Central memory CD8-positive, alpha-beta T cell (primary cell): Measurements from ENCODE around the gene CLEC4C.

Source experiments
- ATAC-seq: fragments of 150-1000 bp; cut with Tn5 transposase; replicated peaks from 2 replicates; pipeline ENCODE4 v1.10.0; 2022; ENCODE audit warnings: mild to moderate bottlenecking, moderate FRiP score, moderate number of reproducible peaks; ENCODE audit not compliant: poor library complexity, severe bottlenecking; ENCODE audit errors: extremely low read depth
- DNase-seq, 2 donors: peaks; one replicate each; pipeline ENCODE4 v3.0.0; 2021; ENCODE audit warnings: low spot score in 2 of 2
- H3K27ac Mint-ChIP-seq: one replicate; pipeline ENCODE4 v1.8.0; 2022; ENCODE audit warnings: low read depth, mild to moderate bottlenecking, moderate library complexity, mixed read lengths
- H3K27me3 Mint-ChIP-seq: one replicate; pipeline ENCODE4 v1.8.0; 2022; ENCODE audit warnings: mixed read lengths
- H3K36me3 Mint-ChIP-seq: one replicate; pipeline ENCODE4 v1.8.0; 2022; ENCODE audit warnings: mild to moderate bottlenecking, moderate library complexity, mixed read lengths; ENCODE audit not compliant: insufficient read depth
- H3K4me1 Mint-ChIP-seq: one replicate; pipeline ENCODE4 v1.8.0; 2022; ENCODE audit warnings: mixed read lengths
- H3K4me3 Mint-ChIP-seq: one replicate; pipeline ENCODE4 v1.8.0; 2022; ENCODE audit warnings: mild to moderate bottlenecking, moderate library complexity, mixed read lengths
- H3K9me3 Mint-ChIP-seq: one replicate; pipeline ENCODE4 v1.8.0; 2022; ENCODE audit warnings: mixed read lengths

The CLEC4C gene

DNA sequence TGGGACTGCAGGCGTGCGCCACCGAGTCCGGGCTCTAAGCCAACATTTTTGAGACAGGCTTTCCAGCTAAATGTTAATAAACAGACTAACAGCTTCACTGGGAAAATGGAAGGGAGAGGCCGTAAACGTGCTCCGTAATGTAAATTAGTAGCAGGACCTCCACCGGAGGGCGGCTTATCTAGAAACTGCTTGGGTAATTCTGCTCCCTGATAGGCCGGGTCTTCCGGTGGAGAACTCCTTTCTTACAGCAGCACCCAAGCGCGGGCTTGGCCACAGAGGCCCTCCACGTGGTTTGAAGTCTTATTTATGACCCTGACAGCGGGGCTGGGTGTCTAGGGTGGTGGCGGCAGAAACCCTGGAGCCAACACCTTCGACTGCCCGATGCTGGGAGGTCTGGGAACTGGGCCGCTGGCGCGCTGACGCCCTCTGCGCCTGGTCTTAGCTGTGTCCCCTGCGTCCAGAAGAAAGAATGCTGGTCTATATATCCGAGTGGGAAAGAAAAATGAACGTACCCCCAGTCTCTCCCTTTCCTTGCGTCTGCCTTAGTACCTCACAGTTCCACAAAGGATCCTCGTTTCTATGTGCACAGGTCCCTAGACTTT is 34.2 kb downstream of the CLEC4C start:
- ATAC-seq, result no peak
- H3K4me1 Mint-ChIP-seq, result no peaks in the 10 kb centered on the region
- H3K27me3 Mint-ChIP-seq, result peaks cover 19% of the 10 kb centered on the region
- no peak overlapping the region for H3K27ac Mint-ChIP-seq
- no peak overlapping the region for H3K4me3 Mint-ChIP-seq
- no peaks in the 10 kb centered on the region for H3K36me3 Mint-ChIP-seq
- no peak for DNase-seq
- no peaks in the 10 kb centered on the region for H3K9me3 Mint-ChIP-seq

DNA sequence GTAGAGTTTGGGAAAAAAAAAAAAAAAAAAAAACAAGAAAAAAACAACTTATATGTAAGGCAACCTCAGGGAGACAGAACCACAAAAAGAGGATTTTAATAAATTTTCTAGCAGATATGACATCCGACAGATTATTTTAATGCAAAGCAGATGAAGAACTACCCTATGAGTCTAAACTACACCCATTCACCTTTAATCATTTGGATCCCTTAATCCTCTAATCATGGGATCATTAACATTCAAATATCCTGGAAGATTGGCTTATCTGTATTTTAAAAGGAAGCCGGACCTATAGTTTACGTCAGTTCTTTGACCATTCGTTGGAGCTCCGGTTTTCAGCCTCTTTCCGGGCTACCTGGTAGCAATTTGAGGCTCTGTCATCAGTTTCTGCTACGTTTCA is 36.0 kb downstream of the CLEC4C start, which contains the start of gene DPPA3:
Gene DPPA3, plus strand, starts transcription at position 301 of the 400 bp plus-strand sequence. CDS start 138 bp downstream, outside the sequence.
- DNase-seq (no peak), ATAC-seq (no peak)
- H3K4me3 Mint-ChIP-seq, result no peak within 1 kb of the TSS
- H3K27ac Mint-ChIP-seq, result no peak within 1 kb of the TSS
- H3K4me1 Mint-ChIP-seq, result no peaks in the 10 kb centered on the region
- no peaks in the 10 kb centered on the region for H3K9me3 Mint-ChIP-seq
- peaks cover 10% of the 10 kb centered on the region for H3K27me3 Mint-ChIP-seq
- no peaks in the 10 kb centered on the region for H3K36me3 Mint-ChIP-seq

DNA sequence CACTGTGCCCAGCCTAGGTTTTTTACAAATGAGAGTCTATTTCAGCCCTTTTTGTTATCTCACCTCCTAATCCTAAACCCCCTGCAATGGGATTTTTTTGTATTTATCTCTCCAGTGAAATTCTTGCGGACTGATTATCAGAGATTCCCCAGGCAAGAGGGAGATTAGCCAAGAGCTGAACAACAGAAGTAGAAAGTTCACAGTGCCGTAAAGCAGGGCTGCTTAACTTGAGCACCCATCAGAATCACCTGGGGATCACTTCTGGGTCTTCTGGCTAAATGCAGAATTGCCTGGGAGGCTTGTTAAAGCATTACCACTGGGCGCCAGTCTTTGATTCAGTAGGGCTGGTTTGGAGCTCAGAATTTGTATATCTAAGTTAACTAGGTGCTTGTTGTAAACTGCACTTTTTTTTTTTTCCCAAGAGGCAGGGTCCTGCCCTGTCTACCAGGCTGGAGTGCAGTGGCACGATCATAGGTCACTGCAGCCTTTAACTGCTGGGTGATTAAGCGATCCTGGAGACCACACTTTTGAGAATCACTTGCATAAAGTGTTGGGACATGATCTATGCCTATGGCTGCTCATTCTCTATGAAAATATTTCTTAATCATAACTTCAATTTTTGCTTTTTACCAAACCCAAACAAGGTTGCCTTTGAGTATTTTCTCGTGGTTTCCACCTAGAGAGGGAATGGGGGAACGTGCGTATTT is 37.1 kb downstream of the CLEC4C start:
- H3K4me1 Mint-ChIP-seq, result no peaks in the 10 kb centered on the region
- no peak for DNase-seq
- H3K27ac Mint-ChIP-seq, result no peak overlapping the region
- ATAC-seq, result no peak
- no peaks in the 10 kb centered on the region for H3K9me3 Mint-ChIP-seq
- no peak overlapping the region for H3K4me3 Mint-ChIP-seq
- H3K36me3 Mint-ChIP-seq, result no peaks in the 10 kb centered on the region
- peaks cover 10% of the 10 kb centered on the region for H3K27me3 Mint-ChIP-seq

DNA sequence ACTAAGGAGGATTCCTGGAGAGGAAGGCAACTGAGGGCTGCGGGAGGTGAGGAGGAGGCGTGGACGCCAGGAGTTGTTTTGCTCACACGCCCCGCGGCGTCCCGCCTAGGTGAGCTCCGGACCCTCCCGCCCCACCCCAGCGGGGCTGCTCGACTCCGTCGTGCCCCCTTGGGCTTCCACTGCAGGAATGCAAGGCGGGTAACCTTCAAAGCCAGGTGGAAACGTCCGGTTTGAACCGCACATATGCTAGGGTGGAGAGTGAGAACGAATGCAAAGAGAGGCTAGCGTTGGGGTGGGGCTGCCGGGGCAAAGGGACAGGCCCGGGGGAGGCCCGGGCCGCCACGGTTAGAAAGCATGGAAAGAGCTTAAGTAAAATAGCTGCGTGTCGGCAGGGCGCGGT is 41.3 kb downstream of the CLEC4C start:
- DNase-seq (no peak), ATAC-seq (no peak)
- H3K9me3 Mint-ChIP-seq, result no peaks in the 10 kb centered on the region
- no peak overlapping the region for H3K27ac Mint-ChIP-seq
- H3K4me3 Mint-ChIP-seq, result no peak overlapping the region
- H3K4me1 Mint-ChIP-seq, result no peaks in the 10 kb centered on the region
- H3K27me3 Mint-ChIP-seq, result no peaks in the 10 kb centered on the region
- H3K36me3 Mint-ChIP-seq, result no peaks in the 10 kb centered on the region

DNA sequence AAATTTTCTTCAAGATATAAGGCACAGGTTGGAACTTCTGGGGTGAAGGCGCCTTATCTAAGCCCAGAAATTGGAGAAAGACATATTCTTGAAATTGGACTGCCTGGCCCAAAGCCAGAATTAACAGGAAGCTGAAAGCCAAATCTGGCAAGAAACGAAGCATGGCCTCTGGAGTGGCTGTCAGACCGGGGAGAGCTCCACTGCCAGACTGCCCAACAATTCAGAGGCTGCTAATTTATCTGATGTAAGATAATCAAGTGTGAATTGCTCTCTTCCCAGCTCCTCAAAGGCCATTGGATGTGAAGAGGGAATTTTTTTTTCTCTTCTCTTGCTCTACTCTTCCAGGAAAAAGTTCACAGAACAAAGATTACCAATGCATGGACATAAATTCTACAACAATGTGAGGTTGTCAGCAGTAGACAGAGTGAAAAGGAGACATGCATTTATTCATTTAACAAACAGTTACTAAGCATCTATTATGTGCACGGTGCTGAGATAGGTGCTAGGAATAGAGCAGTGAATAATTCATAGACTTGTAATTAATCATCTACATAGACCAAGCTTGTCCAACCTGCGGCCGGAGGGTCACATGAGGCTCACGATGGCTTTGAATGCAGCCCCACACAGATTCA is 51.5 kb downstream of the CLEC4C start, which contains the start of gene GDF3:
Gene GDF3, minus strand, starts transcription at position 210 of the 632 bp plus-strand sequence. Its CDS starts 47 bp downstream, at position 163.
- Mint-ChIP-seq H3K4me1 (peaks cover 6% of the 10 kb centered on the region), H3K27ac (no peak within 1 kb of the TSS), H3K4me3 (no peak within 1 kb of the TSS), H3K27me3 (peaks cover 25% of the 10 kb centered on the region), H3K36me3 (no peaks in the 10 kb centered on the region), H3K9me3 (no peaks in the 10 kb centered on the region)
- ATAC-seq, result no peak
- no peak for DNase-seq

DNA sequence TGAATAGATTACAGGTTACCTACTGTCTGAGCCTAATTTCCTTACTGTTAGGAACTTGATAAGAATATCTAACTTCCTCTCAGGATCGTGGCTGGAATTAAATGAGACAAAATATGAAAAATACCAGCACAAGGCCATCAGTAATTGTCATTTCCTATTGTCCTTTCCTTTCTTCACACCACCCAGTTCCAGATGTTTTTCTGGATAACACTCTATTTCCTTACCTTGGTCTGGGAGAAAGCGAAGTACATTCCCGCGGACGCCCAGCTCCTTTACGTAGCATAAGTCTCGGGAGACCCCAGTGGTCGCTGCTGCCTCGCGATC is 52.0 kb downstream of the CLEC4C start:
- DNase-seq, result no peak
- Mint-ChIP-seq H3K4me3 (no peak overlapping the region), H3K9me3 (no peaks in the 10 kb centered on the region), H3K36me3 (no peaks in the 10 kb centered on the region), H3K27ac (no peak overlapping the region), H3K27me3 (peaks cover 25% of the 10 kb centered on the region), H3K4me1 (peaks cover 6% of the 10 kb centered on the region)
- no peak for ATAC-seq

DNA sequence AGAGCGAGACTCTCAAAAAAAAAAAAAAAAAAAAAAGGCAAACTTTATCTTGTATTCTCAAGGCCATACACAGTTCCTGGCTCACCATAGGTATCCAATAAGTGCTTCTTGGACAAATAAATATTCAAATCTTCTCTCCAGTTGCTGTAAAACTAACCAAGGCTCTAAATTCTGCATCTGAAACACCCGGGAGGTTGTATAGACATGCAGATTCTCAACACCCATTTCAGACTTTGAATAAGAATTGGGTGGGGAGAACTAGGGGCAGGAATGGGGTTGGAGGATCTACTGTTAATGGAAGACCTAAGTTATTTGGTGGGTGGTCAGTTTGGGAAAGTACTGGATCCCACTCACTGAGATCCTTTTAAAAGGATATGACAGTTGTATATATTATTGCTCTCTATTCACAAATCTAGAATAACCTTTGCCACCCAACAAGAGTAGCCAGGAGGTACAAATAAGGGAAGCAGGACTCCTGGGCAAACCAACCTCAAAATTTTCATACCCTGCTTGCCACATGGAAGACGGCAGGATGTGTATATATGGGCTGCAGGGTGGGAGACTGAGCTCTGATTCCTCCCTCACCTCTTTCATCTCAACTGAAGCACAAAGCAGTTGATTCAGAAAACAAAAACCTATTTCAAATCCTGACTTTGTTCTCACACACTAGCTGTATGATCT is 52.5 kb downstream of the CLEC4C start:
- DNase-seq (no peak), ATAC-seq (no peak)
- Mint-ChIP-seq H3K9me3 (no peaks in the 10 kb centered on the region), H3K27me3 (peaks cover 25% of the 10 kb centered on the region), H3K27ac (no peak overlapping the region), H3K4me3 (no peak overlapping the region), H3K36me3 (no peaks in the 10 kb centered on the region), H3K4me1 (peaks cover 6% of the 10 kb centered on the region)

DNA sequence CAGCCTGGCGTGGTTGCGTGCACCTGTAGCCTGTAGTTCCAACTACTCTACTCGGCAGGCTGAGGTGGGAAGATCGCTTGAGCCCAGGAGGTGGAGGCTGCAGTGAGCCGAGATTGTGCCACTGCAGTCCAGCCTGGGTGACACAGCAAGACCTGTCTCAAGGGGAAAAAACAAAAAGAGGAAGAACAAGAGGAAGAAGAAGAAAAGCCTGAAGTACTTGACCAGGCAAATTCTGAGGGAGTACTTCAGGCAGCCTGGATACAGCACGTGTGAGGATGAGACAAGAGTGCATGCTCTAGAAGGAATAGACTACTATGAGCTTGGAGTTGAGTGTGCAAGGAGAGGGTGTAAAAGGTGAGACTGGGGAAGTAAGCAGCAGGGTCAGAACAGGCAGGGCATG is 53.4 kb downstream of the CLEC4C start:
- H3K4me3 Mint-ChIP-seq, result no peak overlapping the region
- peaks cover 6% of the 10 kb centered on the region for H3K4me1 Mint-ChIP-seq
- no peak for ATAC-seq

DNA sequence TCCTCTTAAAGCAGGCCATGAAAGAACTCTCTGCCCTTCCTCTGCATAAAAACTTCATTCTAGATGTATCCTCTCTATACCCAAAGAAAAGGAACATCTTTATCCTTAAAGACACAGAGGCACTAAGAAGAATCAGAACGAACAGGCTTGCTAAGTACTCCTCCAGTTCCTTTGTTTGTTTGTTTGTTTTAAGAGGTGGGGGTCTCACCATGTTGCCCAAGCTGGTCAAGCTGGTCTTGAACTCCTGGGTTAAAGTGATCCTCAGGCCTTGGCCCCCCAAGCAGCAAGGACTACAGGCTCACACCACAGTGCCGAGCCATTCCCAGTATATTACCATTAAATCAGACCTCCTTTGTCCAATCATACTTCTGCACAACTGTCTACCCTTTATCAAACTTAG is 65.6 kb downstream of the CLEC4C start:
- Mint-ChIP-seq H3K4me3 (no peak overlapping the region), H3K27ac (no peak overlapping the region), H3K36me3 (no peaks in the 10 kb centered on the region), H3K4me1 (peaks cover 7% of the 10 kb centered on the region), H3K27me3 (no peaks in the 10 kb centered on the region), H3K9me3 (no peaks in the 10 kb centered on the region)
- no peak for DNase-seq
- no peak for ATAC-seq

More for the DNA sequence above, 53.4 kb downstream of the CLEC4C start:
- DNase-seq, result no peak
- H3K9me3 Mint-ChIP-seq, result no peaks in the 10 kb centered on the region
- H3K27me3 Mint-ChIP-seq, result peaks cover 25% of the 10 kb centered on the region
- no peak overlapping the region for H3K27ac Mint-ChIP-seq
- no peaks in the 10 kb centered on the region for H3K36me3 Mint-ChIP-seq
